GM12891 (cell line): ENCODE results near the gene B3GAT2.

ENCODE experiments used
- POLR2A ChIP-seq: IDR thresholded peaks from 2 replicates; pipeline ENCODE4 v1.6.1; 2011; ENCODE audit warnings: low read depth, low read length, control low read depth
- POLR2AphosphoS5 ChIP-seq: IDR thresholded peaks from 2 replicates; pipeline ENCODE4 v1.6.1; 2011; ENCODE audit warnings: low read depth, low read length, control low read depth
- SPI1 ChIP-seq: IDR thresholded peaks from 2 replicates; pipeline ENCODE4 v1.6.1; 2011; ENCODE audit warnings: low read depth, low read length, control low read depth
- TAF1 ChIP-seq: IDR thresholded peaks from 2 replicates; pipeline ENCODE4 v1.6.1; 2011; ENCODE audit warnings: low read depth, low read length, control low read depth

GRCh38 chr6:70998148-70998547 lies 41.3 kb upstream of the B3GAT2 start:
- TF ChIP-seq POLR2AphosphoS5, result no peak
- no peak for TF ChIP-seq POLR2A
- no peak for TF ChIP-seq TAF1
- no peak for TF ChIP-seq SPI1
